Panc1 (cell line): ENCODE data around the gene FOXP2.

Experiments
- CTCF ChIP-seq: fragments of 450-650 bp; IDR thresholded peaks from 2 replicates; pipeline ENCODE4 v1.5.1; 2017; ENCODE audit warnings: mild to moderate bottlenecking
- SIN3A ChIP-seq: IDR thresholded peaks from 2 replicates; pipeline ENCODE4 v1.6.1; 2012; ENCODE audit warnings: low read depth, mild to moderate bottlenecking, low read length, moderate library complexity, borderline replicate concordance; ENCODE audit not compliant: insufficient read depth

- peak; percentile 44; the same call in 1 of the 2 replicates for TF ChIP-seq CTCF
- TF ChIP-seq SIN3A, result no peak
Measured at GRCh38 chr7:114405427-114405826, 9.2 kb upstream of the FOXP2 start.
